Panc1 (cell line): Measurements from ENCODE around the gene SART1.

ENCODE experiments used
- CTCF ChIP-seq: fragments of 450-650 bp; IDR thresholded peaks from 2 replicates; pipeline ENCODE4 v1.5.1; 2017; ENCODE audit warnings: mild to moderate bottlenecking
- POLR2AphosphoS5 ChIP-seq: IDR thresholded peaks from 2 replicates; pipeline ENCODE4 v1.6.1; 2012; ENCODE audit warnings: mild to moderate bottlenecking, low read depth, low read length, moderate library complexity
- SIN3A ChIP-seq: IDR thresholded peaks from 2 replicates; pipeline ENCODE4 v1.6.1; 2012; ENCODE audit warnings: low read depth, mild to moderate bottlenecking, low read length, moderate library complexity, borderline replicate concordance; ENCODE audit not compliant: insufficient read depth

DNA sequence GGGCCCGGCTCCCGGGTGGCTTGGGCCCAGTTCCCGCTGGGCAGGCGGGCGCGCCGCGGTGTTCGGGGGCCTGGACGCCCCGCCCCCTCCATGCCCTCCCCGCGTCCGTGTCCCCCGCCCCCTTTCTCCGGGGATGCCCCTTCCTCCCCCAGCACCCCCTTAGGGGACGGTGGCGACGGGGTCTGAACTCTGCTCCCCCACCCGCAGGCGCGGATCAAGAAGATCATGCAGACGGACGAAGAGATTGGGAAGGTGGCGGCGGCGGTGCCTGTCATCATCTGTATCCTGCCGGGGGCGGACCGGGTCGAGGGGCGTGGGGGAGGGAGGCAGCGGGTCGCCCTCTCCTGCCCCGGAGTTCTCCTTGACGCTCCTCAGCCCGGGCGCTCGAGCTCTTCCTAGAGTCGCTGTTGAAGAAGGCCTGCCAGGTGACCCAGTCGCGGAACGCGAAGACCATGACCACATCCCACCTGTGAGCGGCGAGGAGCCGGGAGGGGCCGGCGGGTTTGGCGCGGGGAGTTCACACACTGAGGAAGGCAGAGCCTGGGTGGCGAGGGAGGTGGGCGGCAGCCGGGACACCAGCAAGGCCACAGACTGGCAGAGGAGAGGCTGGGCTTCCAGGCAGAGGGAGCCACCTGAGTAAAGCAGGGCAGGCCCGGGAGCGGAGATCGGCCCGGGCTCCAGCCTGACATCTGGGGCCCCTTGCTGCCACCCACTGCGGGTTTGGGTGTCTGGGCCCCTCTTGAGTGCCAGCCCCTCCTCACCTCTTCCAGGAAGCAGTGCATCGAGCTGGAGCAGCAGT, 41.8 kb upstream of the SART1 start:
- TF ChIP-seq CTCF, result no peak
- no peak; the same call in 1 of the 2 replicates for TF ChIP-seq POLR2AphosphoS5
- no peak for TF ChIP-seq SIN3A
